CD4-positive, alpha-beta T cell (primary cell): ENCODE measurements around the gene BCL2L1. TPM values are rescaled to one million over a fixed set of nuclear protein-coding genes. Genes with fewer than 3 reads are reported as not detected.

Experiments
- ATAC-seq: fragments of 200-7000 bp; cut with Tn5 transposase; one replicate; pipeline ENCODE4 v1.10.0; 2022; ENCODE audit warnings: mild to moderate bottlenecking; ENCODE audit not compliant: poor library complexity
- CTCF ChIA-PET: fragments of 350-600 bp; sonication (Branson Sonifier 250); formaldehyde crosslinking; loops from one replicate; lab custom pipeline; 2021; ENCODE audit warnings: antibody characterized with exemption, inconsistent platforms; lab: Charles Lee
- POLR2A ChIA-PET: fragments of 350-600 bp; sonication (Branson Sonifier 250); formaldehyde crosslinking; loops from one replicate; lab custom pipeline; 2021; ENCODE audit warnings: antibody characterized with exemption, inconsistent platforms; lab: Charles Lee
- DNase-seq, 14 experiments: peaks; one replicate each; pipeline ENCODE4 v3.0.0-alpha.2; 2013 to 2020; ENCODE audit warnings: mixed read lengths in 2 of 14
- H3K27ac ChIP-seq, 2 donors: one replicate each; pipeline versions ENCODE4 v1.5.1 to v1.7.0; 2013; ENCODE audit warnings: low read length in 2 of 2, low read depth in 1 of 2, mild to moderate bottlenecking in 1 of 2
- H3K27me3 ChIP-seq, 2 experiments: 1 replicate in 1 of 2; 2 replicates in 1 of 2; pipeline versions ENCODE4 v1.6.1 to v1.7.0; 2013; ENCODE audit warnings: low read length in 2 of 2, control low read depth in 1 of 2, mild to moderate bottlenecking in 1 of 2, moderate library complexity in 1 of 2; ENCODE audit not compliant: insufficient read depth in 2 of 2, control insufficient read depth in 1 of 2
- H3K36me3 ChIP-seq: one replicate; pipeline ENCODE4 v1.6.1; 2013; ENCODE audit warnings: low read length, control low read depth; ENCODE audit not compliant: insufficient read depth
- H3K4me1 ChIP-seq: one replicate; pipeline ENCODE4 v1.6.1; 2013; ENCODE audit warnings: low read length, control low read depth; ENCODE audit not compliant: insufficient read depth
- H3K4me3 ChIP-seq: one replicate; pipeline ENCODE4 v1.5.1; 2013; ENCODE audit warnings: mild to moderate bottlenecking, low read length, moderate library complexity
- H3K9me3 ChIP-seq, 2 experiments: 1 replicate in 1 of 2; 2 replicates in 1 of 2; pipeline versions ENCODE4 v1.6.1 to v1.7.0; 2013; ENCODE audit warnings: low read length in 2 of 2, mild to moderate bottlenecking in 2 of 2, control low read depth in 1 of 2, moderate library complexity in 1 of 2; ENCODE audit not compliant: control insufficient read depth in 1 of 2, insufficient read depth in 1 of 2
- H3K27ac Mint-ChIP-seq: one replicate; pipeline ENCODE4 v1.8.0; 2020; ENCODE audit warnings: mixed read lengths
- H3K27me3 Mint-ChIP-seq: one replicate; pipeline ENCODE4 v1.8.0; 2021; ENCODE audit warnings: mixed read lengths
- H3K36me3 Mint-ChIP-seq: one replicate; pipeline ENCODE4 v1.8.0; 2021; ENCODE audit warnings: low read depth, mixed read lengths
- H3K4me1 Mint-ChIP-seq: one replicate; pipeline ENCODE4 v1.8.0; 2021; ENCODE audit warnings: low read depth, mixed read lengths
- H3K4me3 Mint-ChIP-seq: one replicate; pipeline ENCODE4 v1.8.0; 2020; ENCODE audit warnings: mild to moderate bottlenecking, mixed read lengths
- H3K9me3 Mint-ChIP-seq: one replicate; pipeline ENCODE4 v1.8.0; 2020; ENCODE audit warnings: mixed read lengths
- intact Hi-C, 2 experiments: fragments of 100-400 bp; cut with DNase I in 1 of 2; cut with micrococcal nuclease in 1 of 2; formaldehyde crosslinking; loops; one replicate each; pipeline versions ENCODE4 v1.15.1 to v1.9.0; 2023 to 2025; cut with DNase I, micrococcal nuclease
- total RNA-seq, 174 experiments: library from RNA in 2 of 174; stranded (reverse) in 2 of 174; gene quantifications; one replicate each; pipeline ENCODE4 v1.2.3 and lab custom pipeline; 2021 to 2026
- TF ChIP-seq, protein P1 (sequence below): fragments of 200-600 bp; IDR thresholded peaks from one replicate; pipeline ENCODE4 v1.8.0; 2022; ENCODE audit warnings: antibody characterized with exemption, mild to moderate bottlenecking

The BCL2L1 gene
- total RNA-seq, 2 experiments from 2014 or later: 11.8 to 11.9 TPM

DNA sequence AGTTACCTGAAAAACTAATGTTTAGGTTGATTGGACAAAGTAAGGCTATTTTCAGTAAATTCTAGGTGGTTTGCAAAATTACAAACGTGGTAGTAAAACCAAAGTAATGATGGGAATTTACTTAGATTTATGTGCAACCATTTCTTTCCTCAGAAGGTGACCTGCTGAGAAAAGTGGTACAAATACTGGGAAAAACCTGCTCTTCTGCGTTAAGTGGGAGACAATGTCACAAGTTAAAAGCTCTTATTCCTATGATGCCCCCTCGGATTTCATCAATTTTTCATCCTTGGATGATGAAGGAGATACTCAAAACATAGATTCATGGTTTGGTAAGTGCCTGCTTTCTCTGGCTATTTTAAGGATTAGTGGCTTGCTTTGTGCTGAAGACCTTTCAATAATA is 34.6 kb upstream of the BCL2L1 start:
- no peak overlapping the region for H3K27ac ChIP-seq
- no peaks in the 10 kb centered on the region for H3K9me3 Mint-ChIP-seq
- H3K4me3 Mint-ChIP-seq: no peak overlapping the region
- DNase-seq (no peak), ATAC-seq (no peak)
- ChIA-PET POLR2A (interaction anchor here (1.4 kb wide), 1 partner anchor 9 kb away, joined by 3 read pairs; no protein-coding TSS in a partner anchor), CTCF (no interaction called here)
- no peaks in the 10 kb centered on the region for H3K36me3 Mint-ChIP-seq
- H3K36me3 ChIP-seq: no peaks in the 10 kb centered on the region
- H3K27ac Mint-ChIP-seq: no peak overlapping the region
- TF ChIP-seq, protein P1, sequence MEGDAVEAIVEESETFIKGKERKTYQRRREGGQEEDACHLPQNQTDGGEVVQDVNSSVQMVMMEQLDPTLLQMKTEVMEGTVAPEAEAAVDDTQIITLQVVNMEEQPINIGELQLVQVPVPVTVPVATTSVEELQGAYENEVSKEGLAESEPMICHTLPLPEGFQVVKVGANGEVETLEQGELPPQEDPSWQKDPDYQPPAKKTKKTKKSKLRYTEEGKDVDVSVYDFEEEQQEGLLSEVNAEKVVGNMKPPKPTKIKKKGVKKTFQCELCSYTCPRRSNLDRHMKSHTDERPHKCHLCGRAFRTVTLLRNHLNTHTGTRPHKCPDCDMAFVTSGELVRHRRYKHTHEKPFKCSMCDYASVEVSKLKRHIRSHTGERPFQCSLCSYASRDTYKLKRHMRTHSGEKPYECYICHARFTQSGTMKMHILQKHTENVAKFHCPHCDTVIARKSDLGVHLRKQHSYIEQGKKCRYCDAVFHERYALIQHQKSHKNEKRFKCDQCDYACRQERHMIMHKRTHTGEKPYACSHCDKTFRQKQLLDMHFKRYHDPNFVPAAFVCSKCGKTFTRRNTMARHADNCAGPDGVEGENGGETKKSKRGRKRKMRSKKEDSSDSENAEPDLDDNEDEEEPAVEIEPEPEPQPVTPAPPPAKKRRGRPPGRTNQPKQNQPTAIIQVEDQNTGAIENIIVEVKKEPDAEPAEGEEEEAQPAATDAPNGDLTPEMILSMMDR: no peak
- H3K27me3 ChIP-seq: no peaks in the 10 kb centered on the region
- H3K4me1 Mint-ChIP-seq: no peaks in the 10 kb centered on the region
- H3K9me3 ChIP-seq: no peaks in the 10 kb centered on the region
- H3K4me1 ChIP-seq: no peaks in the 10 kb centered on the region
- H3K4me3 ChIP-seq: no peak overlapping the region
- intact Hi-C loops: no loop called here
- no peaks in the 10 kb centered on the region for H3K27me3 Mint-ChIP-seq

DNA sequence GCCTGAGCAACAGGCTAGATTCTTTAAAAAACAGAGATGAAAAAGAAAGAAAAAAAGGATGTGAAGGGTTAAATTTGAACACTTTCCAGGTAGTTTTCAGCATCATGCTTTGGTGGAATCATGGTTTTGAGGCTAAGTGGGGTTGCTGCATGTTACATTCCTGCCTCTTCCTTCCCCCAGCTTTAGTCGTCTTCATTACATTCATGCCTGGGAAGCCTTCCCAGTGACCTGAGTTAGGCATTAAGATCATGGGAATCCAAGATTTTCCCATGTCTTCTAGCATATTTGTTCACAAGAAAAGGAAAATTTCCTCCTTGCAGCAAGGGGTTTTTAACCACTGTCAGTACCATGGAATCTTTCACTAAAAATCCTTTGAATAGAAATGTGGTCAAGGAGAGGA is 28.5 kb upstream of the BCL2L1 start:
- no peaks in the 10 kb centered on the region for H3K27me3 ChIP-seq
- H3K36me3 ChIP-seq: no peaks in the 10 kb centered on the region
- DNase-seq (no peak), ATAC-seq (no peak)
- H3K9me3 ChIP-seq: no peaks in the 10 kb centered on the region
- intact Hi-C loops: no loop called here
- no peaks in the 10 kb centered on the region for H3K4me1 ChIP-seq
- H3K4me3 ChIP-seq: no peak overlapping the region
- H3K4me3 Mint-ChIP-seq: no peak overlapping the region
- H3K9me3 Mint-ChIP-seq: no peaks in the 10 kb centered on the region
- TF ChIP-seq, protein P1: no peak
- H3K4me1 Mint-ChIP-seq: peaks cover 7% of the 10 kb centered on the region
- no peak overlapping the region for H3K27ac Mint-ChIP-seq
- no peaks in the 10 kb centered on the region for H3K36me3 Mint-ChIP-seq
- no peak overlapping the region for H3K27ac ChIP-seq
- no peaks in the 10 kb centered on the region for H3K27me3 Mint-ChIP-seq
- CTCF ChIA-PET: no interaction called here
- POLR2A ChIA-PET: no interaction called here

DNA sequence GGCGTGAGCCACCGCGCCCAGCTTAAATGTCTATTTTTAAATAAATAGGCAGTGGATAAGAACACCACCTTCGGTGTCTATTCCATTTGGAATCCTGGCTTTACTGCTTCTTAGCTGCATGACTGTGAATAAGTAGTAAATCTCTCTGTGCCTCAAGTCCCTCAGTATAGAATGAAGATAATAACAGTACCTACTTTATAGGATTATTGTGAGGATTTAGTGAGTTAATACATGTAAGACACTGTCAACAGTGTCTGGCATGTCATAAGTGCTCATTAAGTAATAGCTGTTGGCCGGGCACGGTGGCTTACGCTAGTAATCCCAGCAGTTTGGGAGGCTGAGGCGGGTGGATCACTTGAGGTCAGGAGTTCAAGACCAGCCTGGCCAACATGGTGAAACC is 26.6 kb upstream of the BCL2L1 start:
- ATAC-seq: no peak
- H3K4me3 Mint-ChIP-seq: no peak overlapping the region
- Histone ChIP-seq H3K4me1 (no peaks in the 10 kb centered on the region), H3K9me3 (no peaks in the 10 kb centered on the region), H3K27ac (no peak overlapping the region), H3K4me3 (no peak overlapping the region), H3K36me3 (no peaks in the 10 kb centered on the region), H3K27me3 (no peaks in the 10 kb centered on the region)
- DNase-seq: no peak
- H3K9me3 Mint-ChIP-seq: no peaks in the 10 kb centered on the region
- H3K36me3 Mint-ChIP-seq: no peaks in the 10 kb centered on the region
- ChIA-PET CTCF (interaction anchor here (1.1 kb wide), 1 partner anchor 88 kb away, joined by 4 read pairs; no protein-coding TSS in a partner anchor), POLR2A (no interaction called here)
- H3K4me1 Mint-ChIP-seq: peaks cover 7% of the 10 kb centered on the region
- no peak overlapping the region for H3K27ac Mint-ChIP-seq
- intact Hi-C loops: no loop called here
- TF ChIP-seq, protein P1: no peak
- H3K27me3 Mint-ChIP-seq: no peaks in the 10 kb centered on the region
